ENCODE data around the gene RXRA.

Gene RXRA

GRCh38 chr9:134459573-134459972 lies 133.3 kb downstream of the RXRA start:
- TF ChIP-seq, protein P1, sequence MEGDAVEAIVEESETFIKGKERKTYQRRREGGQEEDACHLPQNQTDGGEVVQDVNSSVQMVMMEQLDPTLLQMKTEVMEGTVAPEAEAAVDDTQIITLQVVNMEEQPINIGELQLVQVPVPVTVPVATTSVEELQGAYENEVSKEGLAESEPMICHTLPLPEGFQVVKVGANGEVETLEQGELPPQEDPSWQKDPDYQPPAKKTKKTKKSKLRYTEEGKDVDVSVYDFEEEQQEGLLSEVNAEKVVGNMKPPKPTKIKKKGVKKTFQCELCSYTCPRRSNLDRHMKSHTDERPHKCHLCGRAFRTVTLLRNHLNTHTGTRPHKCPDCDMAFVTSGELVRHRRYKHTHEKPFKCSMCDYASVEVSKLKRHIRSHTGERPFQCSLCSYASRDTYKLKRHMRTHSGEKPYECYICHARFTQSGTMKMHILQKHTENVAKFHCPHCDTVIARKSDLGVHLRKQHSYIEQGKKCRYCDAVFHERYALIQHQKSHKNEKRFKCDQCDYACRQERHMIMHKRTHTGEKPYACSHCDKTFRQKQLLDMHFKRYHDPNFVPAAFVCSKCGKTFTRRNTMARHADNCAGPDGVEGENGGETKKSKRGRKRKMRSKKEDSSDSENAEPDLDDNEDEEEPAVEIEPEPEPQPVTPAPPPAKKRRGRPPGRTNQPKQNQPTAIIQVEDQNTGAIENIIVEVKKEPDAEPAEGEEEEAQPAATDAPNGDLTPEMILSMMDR (IDR thresholded peaks at IDR 0.05; ENCODE audit: low read length, missing control alignments), result no peak
- H3K4me3 ChIP-seq (replicated peaks; ENCODE audit: low read depth, low read length), result no peak overlapping the region
- DNase-seq (ENCODE audit: low read depth), result no peak

DNA sequence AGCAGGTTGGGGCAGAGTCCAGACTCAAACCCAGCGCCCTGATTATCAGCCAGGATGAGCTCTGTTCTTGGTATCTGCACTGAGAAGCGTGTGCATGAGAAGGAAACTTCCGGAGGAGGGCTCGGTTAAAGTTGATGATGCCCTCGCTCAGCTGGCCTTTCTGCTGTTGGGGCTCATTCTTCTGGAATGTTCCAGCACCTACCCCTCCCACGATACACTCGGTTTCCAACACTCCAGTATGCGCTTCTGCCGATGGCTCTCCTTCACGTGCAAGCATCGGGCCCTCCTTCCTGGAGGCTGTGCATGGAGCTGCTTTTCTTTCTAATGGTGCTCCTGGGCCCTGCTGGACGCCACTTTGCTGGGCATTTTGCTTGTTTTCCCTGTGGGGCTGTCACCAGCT lies 134.0 kb downstream of the RXRA start:
- no peak for DNase-seq (ENCODE audit: low read depth)
- no peak overlapping the region for H3K4me3 ChIP-seq (replicated peaks; ENCODE audit: low read depth, low read length)
- TF ChIP-seq, protein P1 (IDR thresholded peaks at IDR 0.05; ENCODE audit: low read length, missing control alignments), result no peak

DNA sequence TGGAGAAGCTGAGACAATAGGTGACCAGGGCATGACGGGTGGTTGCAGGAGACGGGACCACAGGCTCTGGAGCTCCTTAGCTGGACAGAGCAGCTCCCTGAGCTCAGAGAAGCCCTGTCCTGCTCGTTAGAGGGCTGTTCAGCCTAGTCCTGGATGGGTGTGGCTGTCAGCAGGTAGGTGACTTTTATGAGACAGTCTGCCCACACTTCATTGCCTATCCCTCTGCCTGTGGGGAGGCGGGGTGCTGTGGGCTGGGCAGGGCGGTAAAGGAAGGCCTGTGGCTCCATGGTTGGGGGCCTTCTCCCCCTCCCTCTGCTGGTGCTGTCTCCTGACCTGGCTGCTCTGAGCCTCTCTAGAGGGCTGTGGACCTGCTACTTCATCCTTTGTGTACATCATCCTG lies 134.6 kb downstream of the RXRA start:
- TF ChIP-seq, protein P1 (IDR thresholded peaks at IDR 0.05; ENCODE audit: low read length, missing control alignments), result no peak
- H3K4me3 ChIP-seq (replicated peaks; ENCODE audit: low read depth, low read length), result no peak overlapping the region
- no peak for DNase-seq (ENCODE audit: low read depth)

DNA sequence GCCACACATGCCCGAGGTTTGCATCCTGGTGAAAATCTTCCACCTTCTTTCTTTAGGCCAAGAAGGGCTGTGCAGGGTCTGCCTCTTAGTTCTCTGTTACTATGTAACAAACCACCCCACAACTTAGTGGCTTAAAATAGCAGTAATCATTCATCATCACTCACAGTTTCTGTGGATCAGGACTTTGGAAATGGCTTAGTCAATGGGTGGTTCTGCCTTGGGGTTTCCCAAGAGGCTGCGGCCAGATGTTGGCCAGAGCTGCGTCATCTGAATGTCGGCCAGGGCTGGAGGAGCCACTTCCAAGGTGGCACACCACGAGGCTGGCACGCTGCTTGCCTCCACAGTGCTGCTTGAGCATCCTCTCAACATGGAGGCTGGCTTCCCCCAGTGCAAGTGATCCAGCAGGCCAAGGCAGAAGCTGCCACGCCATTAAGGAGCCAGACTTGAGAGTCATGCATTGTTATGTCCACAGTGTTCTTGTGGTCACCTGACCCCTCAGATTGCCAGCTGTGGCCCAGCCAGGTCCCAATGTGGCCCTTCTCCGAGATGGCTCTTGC lies 135.2 kb downstream of the RXRA start:
- no peak for DNase-seq (ENCODE audit: low read depth)
- H3K4me3 ChIP-seq (replicated peaks; ENCODE audit: low read depth, low read length), result no peak overlapping the region
- TF ChIP-seq, protein P1 (IDR thresholded peaks at IDR 0.05; ENCODE audit: low read length, missing control alignments), result no peak

GRCh38 chr9:134462318-134462717 lies 136.1 kb downstream of the RXRA start:
- TF ChIP-seq, protein P1 (IDR thresholded peaks at IDR 0.05; ENCODE audit: low read length, missing control alignments), result no peak
- no peak overlapping the region for H3K4me3 ChIP-seq (replicated peaks; ENCODE audit: low read depth, low read length)
- DNase-seq (ENCODE audit: low read depth), result no peak

DNA sequence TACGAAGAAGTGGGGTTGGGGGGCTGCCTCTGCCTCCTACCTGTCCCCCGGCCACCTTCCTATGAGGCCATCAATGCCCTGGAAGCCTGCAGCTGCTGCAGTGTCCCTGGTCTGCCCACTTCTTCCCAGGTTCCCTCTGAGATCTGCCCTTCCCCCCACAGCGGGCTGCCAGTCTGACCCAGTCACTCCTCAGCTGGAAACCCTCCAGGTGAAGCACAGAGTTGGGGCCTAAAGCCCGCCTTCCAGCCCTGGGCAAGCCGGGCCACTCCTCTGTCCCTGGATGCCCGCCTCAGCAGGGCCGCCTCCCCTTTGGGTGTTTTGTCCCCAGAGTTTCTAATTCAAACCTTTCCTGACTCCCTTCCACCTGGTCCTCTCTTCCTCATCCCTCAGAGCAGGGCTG lies 137.0 kb downstream of the RXRA start:
- TF ChIP-seq, protein P1 (IDR thresholded peaks at IDR 0.05; ENCODE audit: low read length, missing control alignments), result no peak

DNA sequence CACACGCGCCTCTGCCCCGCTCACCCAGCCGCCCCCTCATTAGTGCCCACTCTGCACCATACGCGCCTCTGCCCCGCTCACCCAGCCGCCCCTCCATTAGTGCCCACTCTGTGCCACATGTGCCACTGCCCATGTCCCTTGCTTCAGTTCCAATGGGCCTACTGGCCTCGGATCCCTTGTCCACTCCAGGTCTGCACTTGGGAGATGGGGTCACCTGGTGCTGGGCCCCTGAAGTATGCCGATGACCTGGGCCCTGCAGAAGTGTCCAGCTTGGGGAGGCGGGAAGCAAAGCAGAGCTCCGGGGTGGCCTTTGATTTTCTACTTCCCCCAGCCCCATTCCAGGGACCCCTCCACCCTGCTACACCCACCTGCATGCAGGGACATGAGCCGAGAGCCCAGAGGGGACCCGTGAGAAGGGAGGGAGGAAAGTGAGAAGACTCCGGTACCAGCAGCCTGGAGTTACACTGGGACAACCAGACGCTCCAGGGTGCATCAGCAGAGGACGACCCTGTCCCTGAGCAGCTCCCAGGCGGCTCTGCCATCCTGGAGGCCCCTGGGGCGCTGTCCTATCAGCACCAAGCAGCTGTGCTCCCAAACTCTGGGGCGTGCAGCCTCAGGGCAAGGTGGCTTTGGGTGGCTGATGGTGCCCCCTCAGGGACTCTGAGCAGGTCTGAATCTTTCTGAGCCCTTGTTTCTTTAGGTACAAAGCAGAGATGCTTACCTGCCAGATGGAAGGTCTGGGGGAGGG lies 140.8 kb downstream of the RXRA start:
- TF ChIP-seq, protein P1 (IDR thresholded peaks at IDR 0.05; ENCODE audit: low read length, missing control alignments), result no peak
- no peak for DNase-seq (ENCODE audit: low read depth)
- no peak overlapping the region for H3K4me3 ChIP-seq (replicated peaks; ENCODE audit: low read depth, low read length)

More for the DNA sequence above, 137.0 kb downstream of the RXRA start:
- H3K4me3 ChIP-seq (replicated peaks; ENCODE audit: low read depth, low read length), result no peak overlapping the region
- no peak for DNase-seq (ENCODE audit: low read depth)
